DOHH2 (cell line): ENCODE results near the gene TRMT2B.

Experiments used
- CTCF ChIP-seq: fragments of 200-600 bp; sonication (generic); IDR thresholded peaks from one replicate; pipeline ENCODE4 v1.5.1; 2014; ENCODE audit warnings: antibody characterized with exemption, mild to moderate bottlenecking, low read depth, low read length; ENCODE audit not compliant: poor library complexity, severe bottlenecking
- EZH2phosphoT487 ChIP-seq: fragments of 200-600 bp; sonication (generic); IDR thresholded peaks from 2 replicates; pipeline ENCODE4 v1.6.1; 2017; ENCODE audit warnings: borderline replicate concordance, mild to moderate bottlenecking, antibody characterized with exemption, low read length, moderate library complexity, mixed read lengths

- TF ChIP-seq CTCF (no peak), EZH2phosphoT487 (no peak)
Measured at GRCh38 chrX:101051153-101051548, 760 bp downstream of the TRMT2B start.
